Mesendoderm (in vitro differentiated cells): Measurements from ENCODE around the gene ROM1.
A peak's percentile ranks its signal among the peaks of the same experiment; 100 is the strongest.
"Not testable (repeated sequence)": the region's sequence is repeated elsewhere in the genome, so short reads cannot be mapped to it uniquely, and the experiment has no call there.

Experiments
- DNase-seq: peaks from one replicate; pipeline ENCODE4 v3.0.0; 2013
- H2AK5ac ChIP-seq: 2 replicates; pipeline ENCODE4 v1.6.1; 2013; ENCODE audit warnings: low read length, inconsistent platforms
- H2BK120ac ChIP-seq: 2 replicates; pipeline ENCODE4 v1.6.1; 2013; ENCODE audit warnings: low read depth, mild to moderate bottlenecking, low read length, moderate library complexity, mixed read lengths
- H2BK15ac ChIP-seq: replicated peaks from 2 replicates; pipeline ENCODE4 v1.6.1; 2013; ENCODE audit warnings: low read depth, mild to moderate bottlenecking, moderate library complexity
- H2BK5ac ChIP-seq: 2 replicates; pipeline ENCODE4 v1.6.1; 2013; ENCODE audit warnings: low read length, inconsistent platforms
- H3K18ac ChIP-seq: 2 replicates; pipeline ENCODE4 v1.6.1; 2013; ENCODE audit warnings: mild to moderate bottlenecking, low read length, mixed read lengths
- H3K23ac ChIP-seq: one replicate; pipeline ENCODE4 v1.6.1; 2013; ENCODE audit warnings: low read length
- H3K27ac ChIP-seq: 2 replicates; pipeline ENCODE4 v1.5.1; 2013; ENCODE audit warnings: low read depth, mild to moderate bottlenecking, inconsistent platforms, low read length, moderate library complexity
- H3K27me3 ChIP-seq: 2 replicates; pipeline ENCODE4 v1.6.1; 2013; ENCODE audit warnings: low read length, control low read depth, mild to moderate bottlenecking, inconsistent platforms; ENCODE audit not compliant: insufficient read depth, poor library complexity
- H3K36me3 ChIP-seq: 2 replicates; pipeline ENCODE4 v1.6.1; 2013; ENCODE audit warnings: low read length, inconsistent platforms; ENCODE audit not compliant: control insufficient read depth, insufficient read depth
- H3K4ac ChIP-seq: one replicate; pipeline ENCODE4 v1.6.1; 2013; ENCODE audit warnings: low read depth, mild to moderate bottlenecking, low read length, moderate library complexity
- H3K4me1 ChIP-seq: 2 replicates; pipeline ENCODE4 v1.6.1; 2013; ENCODE audit warnings: low read depth, low read length, inconsistent platforms; ENCODE audit not compliant: control insufficient read depth
- H3K4me2 ChIP-seq: 2 replicates; pipeline ENCODE4 v1.6.1; 2013; ENCODE audit warnings: low read length
- H3K4me3 ChIP-seq: 2 replicates; pipeline ENCODE4 v1.5.1; 2013; ENCODE audit warnings: mild to moderate bottlenecking, low read length
- H3K56ac ChIP-seq: one replicate; pipeline ENCODE4 v1.6.1; 2013; ENCODE audit warnings: low read length
- H3K79me1 ChIP-seq: 2 replicates; pipeline ENCODE4 v1.6.1; 2013; ENCODE audit warnings: low read length, inconsistent platforms
- H3K79me2 ChIP-seq: 2 replicates; pipeline ENCODE4 v1.6.1; 2013; ENCODE audit warnings: mild to moderate bottlenecking, low read length; ENCODE audit not compliant: control insufficient read depth, insufficient read depth
- H3K9ac ChIP-seq: 2 replicates; pipeline ENCODE4 v1.6.1; 2013; ENCODE audit warnings: low read length, inconsistent platforms
- H4K5ac ChIP-seq: one replicate; pipeline ENCODE4 v1.6.1; 2013; ENCODE audit warnings: low read length
- H4K8ac ChIP-seq: one replicate; pipeline ENCODE4 v1.6.1; 2013; ENCODE audit warnings: low read depth, mild to moderate bottlenecking, control low read depth, low read length, moderate library complexity
- WGBS: extraction: QIAGEN DNeasy Blood & Tissue Kit; methylation state at CpG from one replicate; pipeline ENCODE4 v1.1.7; 2013; ENCODE audit warnings: low lambda C conversion rate, missing lambda C conversion rate; ENCODE audit not compliant: insufficient coverage; ENCODE audit errors: extremely low coverage; 5-methylcytosine and 5-hydroxymethylcytosine counted together

Gene ROM1

GRCh38 chr11:62648185-62648966 lies 35.3 kb downstream of the ROM1 start:
- no peak overlapping the region for H3K4me2 ChIP-seq
- H3K18ac ChIP-seq, result no peak overlapping the region
- H3K79me1 ChIP-seq, result peaks cover 25% of the 10 kb centered on the region
- H3K9ac ChIP-seq, result no peak overlapping the region
- H3K56ac ChIP-seq, result no peak overlapping the region
- no peak overlapping the region for H2BK5ac ChIP-seq
- H2BK15ac ChIP-seq, result no peak overlapping the region
- no peak for DNase-seq
- WGBS, result no CpG with 5 or more reads among the region's 24 CpGs
- H4K8ac ChIP-seq, result no peak overlapping the region
- H2BK120ac ChIP-seq, result no peak overlapping the region
- no peak overlapping the region for H3K23ac ChIP-seq
- no peak overlapping the region for H2AK5ac ChIP-seq
- peaks cover 2% of the 10 kb centered on the region for H3K4me1 ChIP-seq
- H4K5ac ChIP-seq, result no peak overlapping the region
- no peak overlapping the region for H3K4me3 ChIP-seq
- peaks cover 31% of the 10 kb centered on the region for H3K79me2 ChIP-seq
- no peak overlapping the region for H3K27ac ChIP-seq
- H3K27me3 ChIP-seq, result peaks cover 3% of the 10 kb centered on the region
- H3K4ac ChIP-seq, result no peak overlapping the region
- H3K36me3 ChIP-seq, result peaks cover 8% of the 10 kb centered on the region

DNA sequence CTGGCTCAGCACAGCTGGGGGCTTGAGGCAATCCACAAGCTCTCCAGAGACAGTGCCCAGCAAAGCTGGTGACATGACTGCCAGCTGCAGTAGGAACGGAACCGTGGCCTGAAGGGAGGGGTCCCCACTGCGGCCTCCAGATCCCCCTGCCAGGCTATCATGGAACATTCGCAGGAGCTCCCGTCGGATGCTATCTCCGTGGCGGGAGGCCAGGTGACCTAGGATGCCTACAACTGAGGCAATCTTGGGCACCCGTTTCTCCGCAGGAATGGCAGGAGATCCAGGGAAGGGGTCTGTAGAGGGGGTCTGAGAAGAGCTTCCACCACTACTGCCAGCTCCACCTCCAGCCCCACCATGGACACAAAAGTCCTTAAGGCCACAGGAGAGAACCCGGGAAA lies 35.9 kb downstream of the ROM1 start:
- Histone ChIP-seq H2AK5ac (no peak overlapping the region), H3K79me2 (peaks cover 31% of the 10 kb centered on the region), H2BK120ac (no peak overlapping the region), H3K56ac (no peak overlapping the region), H3K27ac (no peak overlapping the region), H3K36me3 (peaks cover 8% of the 10 kb centered on the region), H3K4ac (no peak overlapping the region), H3K9ac (no peak overlapping the region), H3K23ac (no peak overlapping the region), H3K4me1 (peaks cover 2% of the 10 kb centered on the region), H2BK15ac (no peak overlapping the region), H3K27me3 (peaks cover 3% of the 10 kb centered on the region), H4K8ac (no peak overlapping the region), H3K4me2 (no peak overlapping the region), H4K5ac (no peak overlapping the region), H3K4me3 (no peak overlapping the region), H3K18ac (no peak overlapping the region), H2BK5ac (no peak overlapping the region), H3K79me1 (peaks cover 25% of the 10 kb centered on the region)
- no CpG with 5 or more reads among the region's 11 CpGs for WGBS
- DNase-seq, result no peak

DNA sequence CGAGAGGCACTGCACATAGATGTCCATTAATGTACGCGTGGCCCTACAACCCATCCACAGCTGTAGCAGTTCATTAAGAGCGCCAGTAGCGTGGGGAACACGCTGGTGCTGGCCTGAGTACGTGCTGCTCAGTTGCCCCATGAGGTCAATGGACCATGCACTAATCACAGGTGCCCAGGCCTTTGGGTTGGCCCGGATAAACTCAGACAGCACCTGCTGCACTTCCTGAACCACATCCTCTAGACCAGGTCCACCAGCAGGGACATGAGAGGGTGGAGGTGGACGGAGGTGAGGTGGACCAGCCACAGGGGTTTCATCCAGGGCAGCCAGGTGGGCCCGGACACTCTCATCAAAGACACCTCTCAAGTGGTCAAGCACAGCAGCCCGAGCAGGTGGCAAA lies 36.4 kb downstream of the ROM1 start:
- Histone ChIP-seq H3K79me1 (peaks cover 20% of the 10 kb centered on the region), H3K4me1 (peaks cover 2% of the 10 kb centered on the region), H3K23ac (no peak overlapping the region), H3K36me3 (peaks cover 6% of the 10 kb centered on the region), H2BK120ac (no peak overlapping the region), H2BK15ac (no peak overlapping the region), H3K4me3 (no peak overlapping the region), H3K4ac (no peak overlapping the region), H2BK5ac (no peak overlapping the region), H4K5ac (no peak overlapping the region), H3K79me2 (peaks cover 26% of the 10 kb centered on the region), H4K8ac (no peak overlapping the region), H3K27me3 (peaks cover 3% of the 10 kb centered on the region), H3K4me2 (no peak overlapping the region), H3K56ac (no peak overlapping the region), H3K27ac (no peak overlapping the region), H3K18ac (no peak overlapping the region), H3K9ac (no peak overlapping the region), H2AK5ac (no peak overlapping the region)
- WGBS, result no CpG with 5 or more reads among the region's 11 CpGs
- DNase-seq, result no peak

DNA sequence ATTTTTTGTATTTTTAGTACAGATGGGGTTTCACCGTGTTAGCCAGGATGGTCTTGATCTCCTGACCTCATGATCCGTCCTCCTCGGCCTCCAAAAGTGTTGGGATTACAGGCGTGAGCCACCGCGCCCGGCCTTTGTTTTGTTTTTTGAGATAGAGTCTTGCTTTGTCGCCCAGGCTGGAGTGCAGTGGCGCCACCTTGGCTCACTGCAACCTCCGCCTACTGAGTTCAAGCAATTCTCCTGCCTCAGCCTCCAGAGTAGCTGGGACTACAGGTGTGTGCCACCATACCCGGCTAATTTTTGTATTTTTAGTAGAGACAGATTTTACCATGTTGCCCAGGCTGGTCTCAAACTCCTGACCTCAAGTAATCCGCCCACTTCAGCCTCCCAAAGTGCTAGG lies 37.2 kb downstream of the ROM1 start:
- H3K27ac ChIP-seq, H2BK120ac ChIP-seq, H4K8ac ChIP-seq, H3K4me1 ChIP-seq, H2BK5ac ChIP-seq, H3K4me2 ChIP-seq, DNase-seq, H3K36me3 ChIP-seq, H3K9ac ChIP-seq, H3K4ac ChIP-seq, H3K23ac ChIP-seq, H3K56ac ChIP-seq, H2AK5ac ChIP-seq, H2BK15ac ChIP-seq, H4K5ac ChIP-seq, H3K27me3 ChIP-seq, H3K18ac ChIP-seq, H3K4me3 ChIP-seq: not testable (repeated sequence)
- no CpG with 5 or more reads among the region's 12 CpGs for WGBS
- H3K79me2 ChIP-seq, result peaks cover 20% of the 10 kb centered on the region
- peaks cover 16% of the 10 kb centered on the region for H3K79me1 ChIP-seq

GRCh38 chr11:62652161-62653006 lies 39.3 kb downstream of the ROM1 start:
- Histone ChIP-seq H3K4me1 (peaks cover 2% of the 10 kb centered on the region), H3K4ac (peak overlapping the region; percentile 24), H3K23ac (peak overlapping the region; percentile 89), H3K27ac (peak overlapping the region; percentile 88), H3K36me3 (peaks cover 6% of the 10 kb centered on the region), H3K79me1 (peaks cover 11% of the 10 kb centered on the region), H3K4me3 (peak overlapping the region; percentile 97), H2AK5ac (peak overlapping the region; percentile 51), H3K56ac (peak overlapping the region; percentile 95), H3K9ac (peak overlapping the region; percentile 99), H2BK120ac (no peak overlapping the region), H2BK5ac (no peak overlapping the region), H3K79me2 (peaks cover 10% of the 10 kb centered on the region), H3K27me3 (peaks cover 3% of the 10 kb centered on the region), H4K8ac (no peak overlapping the region), H3K4me2 (peak overlapping the region; percentile 99), H4K5ac (no peak overlapping the region), H2BK15ac (no peak overlapping the region), H3K18ac (no peak overlapping the region)
- no peak for DNase-seq
- no CpG with 5 or more reads among the region's 16 CpGs for WGBS
